Lung (tissue), 12 donors: ENCODE data around the gene ZDHHC22. TPM values are rescaled to one million over a fixed set of nuclear protein-coding genes. Genes with fewer than 3 reads are reported as not detected.

Experiments used
- ATAC-seq: fragments of 200-7000 bp; cut with Tn5 transposase; one replicate; pipeline ENCODE4 v1.9.1; 2020; ENCODE audit warnings: moderate number of reproducible peaks; ENCODE audit not compliant: insufficient read depth, low FRiP score
- DNase-seq, 3 donors: peaks; one replicate each; pipeline ENCODE4 v3.0.0-alpha.2; 2013 to 2017
- H3K27ac ChIP-seq, 2 donors: one replicate each; pipeline ENCODE4 v1.5.1; 2013; ENCODE audit warnings: mild to moderate bottlenecking in 2 of 2, moderate library complexity in 2 of 2, control low read depth in 1 of 2, inconsistent platforms in 1 of 2, low read depth in 1 of 2, low read length in 1 of 2
- H3K27me3 ChIP-seq, 3 donors: one replicate each; pipeline ENCODE4 v1.5.1; 2013; ENCODE audit warnings: low read length in 2 of 3; ENCODE audit not compliant: control insufficient read depth in 3 of 3, insufficient read depth in 3 of 3
- H3K36me3 ChIP-seq, 4 donors: one replicate each; pipeline ENCODE4 v1.5.1; 2013; ENCODE audit warnings: low read length in 4 of 4, mild to moderate bottlenecking in 1 of 4, moderate library complexity in 1 of 4; ENCODE audit not compliant: control insufficient read depth in 4 of 4, insufficient read depth in 4 of 4
- H3K4me1 ChIP-seq, 5 donors: one replicate each; pipeline ENCODE4 v1.5.1; 2013; ENCODE audit warnings: low read length in 5 of 5, mild to moderate bottlenecking in 2 of 5, moderate library complexity in 1 of 5; ENCODE audit not compliant: control insufficient read depth in 5 of 5, insufficient read depth in 5 of 5
- H3K4me3 ChIP-seq: one replicate; pipeline ENCODE4 v1.5.1; 2013; ENCODE audit warnings: mild to moderate bottlenecking, control low read depth, moderate library complexity
- H3K9ac ChIP-seq, 2 donors: one replicate each; pipeline ENCODE4 v1.5.1; 2013; ENCODE audit warnings: low read length in 2 of 2, control low read depth in 1 of 2; ENCODE audit not compliant: insufficient read depth in 1 of 2
- H3K9me3 ChIP-seq, 4 donors: one replicate each; pipeline ENCODE4 v1.5.1; 2013; ENCODE audit warnings: low read length in 3 of 4, mild to moderate bottlenecking in 1 of 4, moderate library complexity in 1 of 4; ENCODE audit not compliant: control insufficient read depth in 4 of 4, insufficient read depth in 3 of 4
- WGBS, 2 donors: extraction: QIAGEN DNeasy Blood & Tissue Kit; methylation state at CpG; one replicate each; pipeline ENCODE4 v1.1.7; 2013; 5-methylcytosine and 5-hydroxymethylcytosine counted together
- polyA plus RNA-seq, 2 donors: library from polyadenylated mRNA; stranded (reverse); fragments of 200-250 nt; gene quantifications; one replicate each; pipeline ENCODE4 v1.2.1, GENCODE V29; 2013
- total RNA-seq, 2 donors: library from RNA; depleted of rRNA in 1 of 2; stranded (reverse); fragments of >200 nt in 1 of 2; gene quantifications; one replicate each; pipeline ENCODE4 v1.2.1, GENCODE V29; 2014 to 2021
- TF ChIP-seq, protein P1 (sequence below): IDR thresholded peaks from 2 replicates; pipeline ENCODE4 v1.5.1; 2012; ENCODE audit warnings: mild to moderate bottlenecking; ENCODE audit errors: control extremely low read depth, extremely low read depth
- donor health status: control.
- donor health status: control.
- donor health status: Bipolar disorder and iron deficiency.
- donor health status: healthy.
- donor health status: DM: yes; HTN: yes; CAD: no.

ZDHHC22 gene
- total and polyA plus RNA-seq, 4 donors, result 0.02 TPM; not detected in 3

DNA sequence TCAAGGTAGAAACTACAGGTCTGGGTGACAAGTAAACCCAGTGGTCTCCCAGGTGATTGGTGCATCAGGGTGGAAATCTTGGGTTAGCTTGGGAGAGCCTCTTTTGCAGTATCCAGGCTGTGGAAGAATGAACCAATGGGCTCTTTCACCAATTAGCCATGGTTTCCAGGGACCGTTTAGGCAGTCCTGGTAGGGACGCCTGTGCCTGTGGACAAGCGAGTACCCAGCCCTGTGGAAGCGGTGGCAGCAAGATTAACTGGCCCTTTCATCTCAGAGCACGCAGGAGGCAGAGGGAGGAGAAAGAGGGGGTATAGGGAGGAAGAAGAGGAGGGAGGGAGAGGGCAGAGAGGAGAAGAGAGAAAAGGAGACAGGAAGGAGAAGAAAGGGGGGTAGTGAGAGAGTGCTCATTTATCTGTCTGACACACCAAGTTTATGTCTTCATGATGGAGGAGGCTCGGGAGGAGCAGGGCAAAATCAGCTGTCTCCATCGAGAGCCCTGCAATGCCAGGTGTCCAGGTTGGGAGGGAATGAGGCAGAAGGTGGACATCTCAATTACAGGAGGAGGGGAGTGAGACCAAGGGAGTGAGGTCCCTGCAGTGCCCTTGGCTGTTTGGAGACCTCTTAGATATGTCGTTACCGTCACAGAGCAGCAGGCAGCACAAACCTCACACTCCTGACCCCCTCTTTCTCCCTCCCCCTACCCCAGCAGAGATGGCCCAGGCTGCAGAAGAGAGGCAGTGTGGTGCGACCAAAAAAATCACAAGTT is 4.6 kb upstream of the ZDHHC22 start:
- Histone ChIP-seq H3K36me3 (no peaks in the 10 kb centered on the region), H3K27ac (no peak overlapping the region), H3K9ac (no peak overlapping the region), H3K27me3 (peaks cover 0 to 55% (median 53%) of the 10 kb centered on the region in 3 donors), H3K9me3 (peaks cover 0 to 4% (median 0%) of the 10 kb centered on the region in 4 donors), H3K4me1 (peaks cover 0 to 7% (median 0%) of the 10 kb centered on the region in 5 donors), H3K4me3 (no peak overlapping the region)
- TF ChIP-seq, protein P1, sequence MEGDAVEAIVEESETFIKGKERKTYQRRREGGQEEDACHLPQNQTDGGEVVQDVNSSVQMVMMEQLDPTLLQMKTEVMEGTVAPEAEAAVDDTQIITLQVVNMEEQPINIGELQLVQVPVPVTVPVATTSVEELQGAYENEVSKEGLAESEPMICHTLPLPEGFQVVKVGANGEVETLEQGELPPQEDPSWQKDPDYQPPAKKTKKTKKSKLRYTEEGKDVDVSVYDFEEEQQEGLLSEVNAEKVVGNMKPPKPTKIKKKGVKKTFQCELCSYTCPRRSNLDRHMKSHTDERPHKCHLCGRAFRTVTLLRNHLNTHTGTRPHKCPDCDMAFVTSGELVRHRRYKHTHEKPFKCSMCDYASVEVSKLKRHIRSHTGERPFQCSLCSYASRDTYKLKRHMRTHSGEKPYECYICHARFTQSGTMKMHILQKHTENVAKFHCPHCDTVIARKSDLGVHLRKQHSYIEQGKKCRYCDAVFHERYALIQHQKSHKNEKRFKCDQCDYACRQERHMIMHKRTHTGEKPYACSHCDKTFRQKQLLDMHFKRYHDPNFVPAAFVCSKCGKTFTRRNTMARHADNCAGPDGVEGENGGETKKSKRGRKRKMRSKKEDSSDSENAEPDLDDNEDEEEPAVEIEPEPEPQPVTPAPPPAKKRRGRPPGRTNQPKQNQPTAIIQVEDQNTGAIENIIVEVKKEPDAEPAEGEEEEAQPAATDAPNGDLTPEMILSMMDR, result no peak
- no peak for ATAC-seq
- WGBS, 2 donors, result 13 to 15% methylated on average over 10 of the region's 10 CpGs
- no peak for DNase-seq

DNA sequence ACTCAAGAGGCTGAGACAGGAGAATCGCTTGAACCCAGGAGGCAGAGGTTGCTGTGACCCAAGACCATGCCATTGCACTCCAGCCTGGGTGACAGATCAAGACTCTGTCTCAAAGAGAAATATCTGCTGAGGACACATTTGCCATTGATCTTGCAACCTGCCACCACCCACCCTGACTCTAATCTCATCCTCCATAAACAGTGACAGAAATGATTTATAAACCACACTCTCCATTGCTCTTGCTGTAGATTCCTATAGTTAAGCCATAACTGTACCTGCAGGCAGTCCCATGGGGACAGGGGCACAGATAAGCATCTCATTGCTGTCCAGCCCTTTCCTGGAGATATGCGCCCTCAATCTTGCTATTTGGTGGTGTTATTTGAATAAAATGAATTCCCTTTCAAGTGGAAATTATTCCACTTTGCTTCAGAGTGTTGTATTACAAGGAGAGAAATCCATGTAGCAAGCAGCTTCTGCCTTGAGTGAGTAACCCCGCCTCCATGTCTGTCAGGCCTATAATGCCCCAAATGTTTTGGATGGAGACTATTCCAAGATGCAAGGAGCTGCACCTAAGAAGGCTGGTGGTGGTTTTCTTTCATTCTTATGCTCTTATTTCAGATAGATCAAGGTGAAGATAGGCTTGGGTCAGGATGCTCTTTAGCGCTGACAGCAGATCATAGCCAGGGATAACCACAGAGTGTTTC is 3.0 kb upstream of the ZDHHC22 start:
- Histone ChIP-seq H3K36me3 (no peaks in the 10 kb centered on the region), H3K27me3 (peaks cover 2 to 66% (median 62%) of the 10 kb centered on the region in 3 donors), H3K9me3 (peaks cover 0 to 4% (median 0%) of the 10 kb centered on the region in 4 donors), H3K4me3 (no peak overlapping the region), H3K27ac (no peak overlapping the region), H3K4me1 (peaks cover 0 to 15% (median 3%) of the 10 kb centered on the region in 5 donors), H3K9ac (no peak overlapping the region)
- TF ChIP-seq, protein P1, result no peak
- no peak for DNase-seq
- ATAC-seq, result no peak
- WGBS, 2 donors, result 65 to 70% methylated on average over 4 of the region's 4 CpGs

DNA sequence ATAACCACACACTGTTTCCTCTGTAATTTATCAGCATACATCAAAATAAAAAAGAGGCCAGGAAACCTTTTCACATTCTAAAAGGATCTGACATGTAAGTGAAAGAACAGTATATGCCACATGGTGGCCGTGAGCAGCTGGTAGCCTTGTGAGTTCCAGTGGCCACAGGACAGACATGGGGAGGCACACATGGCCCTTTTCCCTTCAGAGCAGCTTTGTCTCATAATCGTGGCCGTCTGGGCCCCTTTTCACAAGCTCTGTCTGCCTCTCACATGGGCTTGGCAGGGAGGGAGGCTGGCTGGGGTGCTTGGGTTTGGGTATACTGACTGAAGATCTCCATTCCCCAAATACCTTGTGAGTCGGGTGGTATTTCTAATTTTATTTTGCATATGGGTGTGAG is 1.5 kb upstream of the ZDHHC22 start:
- no peaks in the 10 kb centered on the region for H3K36me3 ChIP-seq
- peaks cover 0 to 4% (median 0%) of the 10 kb centered on the region in 4 donors for H3K9me3 ChIP-seq
- H3K27ac ChIP-seq, result no peak overlapping the region
- 7% methylated on average over 4 of the region's 4 CpGs for WGBS, 2 donors
- no peak overlapping the region for H3K9ac ChIP-seq
- ATAC-seq (no peak), DNase-seq (no peak)
- TF ChIP-seq, protein P1, result no peak
- H3K4me1 ChIP-seq, result peaks cover 0 to 15% (median 3%) of the 10 kb centered on the region in 5 donors
- no peak overlapping the region for H3K4me3 ChIP-seq
- peaks cover 2 to 79% (median 74%) of the 10 kb centered on the region in 3 donors for H3K27me3 ChIP-seq
